ENCODE data around the gene SLC5A12. TPM values are rescaled to one million over a fixed set of nuclear protein-coding genes. Genes with fewer than 3 reads are reported as not detected.

SLC5A12 gene
- total RNA-seq, 1 experiment from 2014 or later = not detected

DNA sequence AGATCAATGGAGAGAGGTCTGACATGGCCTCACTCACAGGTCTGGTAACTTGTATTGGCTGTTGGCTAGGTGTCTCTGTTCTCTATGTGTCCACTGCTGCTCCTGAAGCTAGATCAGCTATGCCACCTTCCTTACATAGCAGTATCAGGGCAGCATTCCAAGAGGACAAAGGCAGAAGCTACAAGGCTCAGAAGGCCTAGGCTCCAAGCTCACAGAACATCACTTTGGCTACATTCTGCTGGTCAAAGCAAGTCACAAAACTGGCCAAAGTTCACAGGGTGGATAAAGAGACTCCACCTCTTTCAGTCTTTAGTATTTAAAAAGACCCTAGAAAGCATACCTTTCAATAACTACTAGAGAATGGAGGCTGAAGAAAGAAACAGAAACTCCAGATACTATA, 4.1 kb downstream of the SLC5A12 start:
- H3K9me3 ChIP-seq (ENCODE audit: low read length) = no peaks in the 10 kb centered on the region
- ChIA-PET CTCF (no interaction called here), POLR2A (ENCODE audit: unreplicated experiment) (no interaction called here)
- H3K4me3 ChIP-seq (ENCODE audit: low read length) = no peak overlapping the region
- H2AFZ ChIP-seq (ENCODE audit: low read length) = no peak overlapping the region
- no peaks in the 10 kb centered on the region for H3K9me2 ChIP-seq (replicated peaks; ENCODE audit: low read length)
- TF ChIP-seq, protein P1, sequence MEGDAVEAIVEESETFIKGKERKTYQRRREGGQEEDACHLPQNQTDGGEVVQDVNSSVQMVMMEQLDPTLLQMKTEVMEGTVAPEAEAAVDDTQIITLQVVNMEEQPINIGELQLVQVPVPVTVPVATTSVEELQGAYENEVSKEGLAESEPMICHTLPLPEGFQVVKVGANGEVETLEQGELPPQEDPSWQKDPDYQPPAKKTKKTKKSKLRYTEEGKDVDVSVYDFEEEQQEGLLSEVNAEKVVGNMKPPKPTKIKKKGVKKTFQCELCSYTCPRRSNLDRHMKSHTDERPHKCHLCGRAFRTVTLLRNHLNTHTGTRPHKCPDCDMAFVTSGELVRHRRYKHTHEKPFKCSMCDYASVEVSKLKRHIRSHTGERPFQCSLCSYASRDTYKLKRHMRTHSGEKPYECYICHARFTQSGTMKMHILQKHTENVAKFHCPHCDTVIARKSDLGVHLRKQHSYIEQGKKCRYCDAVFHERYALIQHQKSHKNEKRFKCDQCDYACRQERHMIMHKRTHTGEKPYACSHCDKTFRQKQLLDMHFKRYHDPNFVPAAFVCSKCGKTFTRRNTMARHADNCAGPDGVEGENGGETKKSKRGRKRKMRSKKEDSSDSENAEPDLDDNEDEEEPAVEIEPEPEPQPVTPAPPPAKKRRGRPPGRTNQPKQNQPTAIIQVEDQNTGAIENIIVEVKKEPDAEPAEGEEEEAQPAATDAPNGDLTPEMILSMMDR (conservative IDR thresholded peaks at IDR 0.05; ENCODE audit: low read depth, low read length) = no peak
- TF ChIP-seq EZH2phosphoT487 (IDR thresholded peaks at IDR 0.05; ENCODE audit: borderline replicate concordance, low read length) (no peak), EZH2 (IDR thresholded peaks at IDR 0.05; ENCODE audit: low read length, unreplicated experiment) (no peak)
- no peaks in the 10 kb centered on the region for H3F3A ChIP-seq (ENCODE audit: low read length, unreplicated experiment)
- no peak overlapping the region for H3K27ac ChIP-seq (ENCODE audit: low read length)
- H3K4me1 ChIP-seq (ENCODE audit: insufficient read depth, low read length) = no peaks in the 10 kb centered on the region
- no peaks in the 10 kb centered on the region for H4K20me1 ChIP-seq (ENCODE audit: low read length)
- H3K36me3 ChIP-seq (ENCODE audit: low read depth, low read length) = no peaks in the 10 kb centered on the region
- H3K79me2 ChIP-seq (ENCODE audit: low read length) = no peaks in the 10 kb centered on the region
- intact Hi-C loops (cut with micrococcal nuclease) = no loop called here
- H3K4me2 ChIP-seq (ENCODE audit: low read length) = no peak overlapping the region
- H3K27me3 ChIP-seq (ENCODE audit: low read length) = peaks cover 6% of the 10 kb centered on the region; the same call in 1 of the 2 replicates
- no peak for ATAC-seq
- DNase-seq = no peak
- H3K9ac ChIP-seq (ENCODE audit: low read length) = no peak overlapping the region
- BruUV-seq (replicated peaks) = no TSS peak

DNA sequence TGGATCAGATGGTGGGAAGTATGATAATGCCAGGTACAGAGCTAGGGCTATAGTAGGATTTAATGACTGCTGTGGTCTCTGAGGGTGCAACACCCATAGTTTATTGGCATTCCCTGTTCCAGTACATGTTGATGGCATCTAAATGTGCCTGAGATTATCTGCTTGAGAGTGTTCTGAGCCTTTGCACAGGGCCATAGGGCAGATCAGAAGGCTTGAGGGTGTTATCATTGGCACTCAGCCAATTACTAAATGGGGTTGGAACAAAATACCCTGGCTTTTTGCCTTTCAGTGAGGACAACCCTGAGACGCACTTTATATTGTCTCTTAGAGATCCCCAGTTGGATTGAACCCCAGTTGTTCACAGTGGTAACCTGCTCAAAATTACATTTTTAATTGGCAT, 6.7 kb downstream of the SLC5A12 start:
- intact Hi-C loops (cut with micrococcal nuclease) = no loop called here
- ChIA-PET CTCF (no interaction called here), POLR2A (ENCODE audit: unreplicated experiment) (no interaction called here)
- Histone ChIP-seq H3F3A (ENCODE audit: low read length, unreplicated experiment) (no peaks in the 10 kb centered on the region), H3K79me2 (ENCODE audit: low read length) (no peaks in the 10 kb centered on the region), H3K9ac (ENCODE audit: low read length) (no peak overlapping the region), H3K36me3 (ENCODE audit: low read depth, low read length) (no peaks in the 10 kb centered on the region), H3K9me2 (replicated peaks; ENCODE audit: low read length) (no peaks in the 10 kb centered on the region), H3K27me3 (ENCODE audit: low read length) (peaks cover 10% of the 10 kb centered on the region; the same call in 1 of the 2 replicates), H3K4me2 (ENCODE audit: low read length) (no peak overlapping the region), H3K4me3 (ENCODE audit: low read length) (no peak overlapping the region), H3K4me1 (ENCODE audit: insufficient read depth, low read length) (no peaks in the 10 kb centered on the region), H4K20me1 (ENCODE audit: low read length) (no peaks in the 10 kb centered on the region), H2AFZ (ENCODE audit: low read length) (no peak overlapping the region), H3K9me3 (ENCODE audit: low read length) (no peaks in the 10 kb centered on the region), H3K27ac (ENCODE audit: low read length) (no peak overlapping the region)
- no TSS peak for BruUV-seq (replicated peaks)
- TF ChIP-seq, protein P1 (conservative IDR thresholded peaks at IDR 0.05; ENCODE audit: low read depth, low read length) = no peak
- TF ChIP-seq EZH2phosphoT487 (IDR thresholded peaks at IDR 0.05; ENCODE audit: borderline replicate concordance, low read length) (no peak), EZH2 (IDR thresholded peaks at IDR 0.05; ENCODE audit: low read length, unreplicated experiment) (no peak)
- DNase-seq (no peak), ATAC-seq (no peak)

DNA sequence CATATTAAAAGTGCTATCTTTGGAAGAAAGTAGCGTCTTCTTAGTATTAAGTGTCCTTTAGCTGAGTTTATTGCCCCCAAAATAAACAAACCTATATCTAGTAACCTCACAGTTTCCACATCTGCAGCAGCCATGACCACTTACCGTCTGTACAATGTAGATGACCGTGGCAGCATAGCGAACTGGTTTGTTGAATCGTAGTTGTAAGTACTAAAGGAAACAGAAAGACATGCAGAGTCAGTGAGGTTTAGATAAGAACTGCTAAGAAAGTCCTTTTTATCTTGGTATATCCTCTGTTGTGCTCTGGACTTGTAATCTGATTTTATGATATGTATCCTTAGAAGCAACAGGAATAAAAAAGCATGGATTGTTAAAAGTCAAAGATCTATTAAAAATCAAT, 9.4 kb downstream of the SLC5A12 start:
- H3K9me2 ChIP-seq (replicated peaks; ENCODE audit: low read length) = no peaks in the 10 kb centered on the region
- no peaks in the 10 kb centered on the region for H3K9me3 ChIP-seq (ENCODE audit: low read length)
- no peak overlapping the region for H3K9ac ChIP-seq (ENCODE audit: low read length)
- H2AFZ ChIP-seq (ENCODE audit: low read length) = no peak overlapping the region
- intact Hi-C loops (cut with micrococcal nuclease) = no loop called here
- H3K79me2 ChIP-seq (ENCODE audit: low read length) = no peaks in the 10 kb centered on the region
- CTCF ChIA-PET = no interaction called here
- POLR2A ChIA-PET (ENCODE audit: unreplicated experiment) = no interaction called here
- no peaks in the 10 kb centered on the region for H4K20me1 ChIP-seq (ENCODE audit: low read length)
- TF ChIP-seq, protein P1 (conservative IDR thresholded peaks at IDR 0.05; ENCODE audit: low read depth, low read length) = no peak
- no peak for TF ChIP-seq EZH2phosphoT487 (IDR thresholded peaks at IDR 0.05; ENCODE audit: borderline replicate concordance, low read length)
- no peak for TF ChIP-seq EZH2 (IDR thresholded peaks at IDR 0.05; ENCODE audit: low read length, unreplicated experiment)
- peaks cover 10% of the 10 kb centered on the region; the same call in 1 of the 2 replicates for H3K27me3 ChIP-seq (ENCODE audit: low read length)
- H3K4me3 ChIP-seq (ENCODE audit: low read length) = no peak overlapping the region
- no peak overlapping the region for H3K27ac ChIP-seq (ENCODE audit: low read length)
- H3K36me3 ChIP-seq (ENCODE audit: low read depth, low read length) = no peaks in the 10 kb centered on the region
- H3K4me1 ChIP-seq (ENCODE audit: insufficient read depth, low read length) = no peaks in the 10 kb centered on the region
- no peaks in the 10 kb centered on the region for H3F3A ChIP-seq (ENCODE audit: low read length, unreplicated experiment)
- no TSS peak for BruUV-seq (replicated peaks)
- no peak for DNase-seq
- no peak overlapping the region for H3K4me2 ChIP-seq (ENCODE audit: low read length)
- no peak for ATAC-seq
